Heart left ventricle (tissue), 16 donors: Measurements from ENCODE around the gene ADGRG2. TPM values are rescaled to one million over a fixed set of nuclear protein-coding genes. Genes with fewer than 3 reads are reported as not detected.

ENCODE experiments used
- ATAC-seq, 4 donors: fragments of 200-7000 bp; cut with Tn5 transposase; one replicate each; pipeline ENCODE4 v1.9.1; 2020 to 2022; ENCODE audit warnings: moderate library complexity in 4 of 4, mild to moderate bottlenecking in 3 of 4, moderate number of reproducible peaks in 1 of 4
- DNase-seq, 5 donors: peaks; one replicate each; pipeline ENCODE4 v3.0.0-alpha.2; 2020
- H3K27ac ChIP-seq, 12 donors: fragments of 200-600 bp; sonication (generic) in 4 of 12; one replicate each; pipeline versions ENCODE4 v1.5.0 to v1.8.0; 2016 to 2022; ENCODE audit warnings: mild to moderate bottlenecking in 2 of 12
- H3K27me3 ChIP-seq, 9 donors: fragments of 200-600 bp; sonication (generic) in 2 of 9; one replicate each; pipeline versions ENCODE4 v1.5.1 to v1.8.0; 2016 to 2022; ENCODE audit warnings: mild to moderate bottlenecking in 3 of 9
- H3K36me3 ChIP-seq, 9 donors: fragments of 200-600 bp; sonication (generic) in 2 of 9; one replicate each; pipeline versions ENCODE4 v1.5.0 to v1.8.0; 2018 to 2022; ENCODE audit warnings: mild to moderate bottlenecking in 2 of 9
- H3K4me1 ChIP-seq, 12 donors: fragments of 200-600 bp; sonication (generic) in 4 of 12; one replicate each; pipeline versions ENCODE4 v1.5.0 to v1.8.0; 2016 to 2022; ENCODE audit warnings: mild to moderate bottlenecking in 3 of 12
- H3K4me3 ChIP-seq, 12 donors: fragments of 200-600 bp; sonication (generic) in 4 of 12; one replicate each; pipeline versions ENCODE4 v1.5.0 to v1.8.0; 2017 to 2022; ENCODE audit warnings: mild to moderate bottlenecking in 9 of 12, moderate library complexity in 4 of 12
- H3K9me3 ChIP-seq, 12 donors: fragments of 200-600 bp; sonication (generic) in 4 of 12; one replicate each; pipeline versions ENCODE4 v1.5.0 to v1.8.0; 2016 to 2022; ENCODE audit warnings: mild to moderate bottlenecking in 1 of 12
- POLR2A ChIP-seq, 2 donors: fragments of 450-650 bp; IDR thresholded peaks; one replicate each; pipeline ENCODE4 v1.6.1; 2017; ENCODE audit warnings: antibody characterized with exemption in 2 of 2, mild to moderate bottlenecking in 2 of 2, moderate library complexity in 2 of 2
- WGBS, 4 donors: extraction: QIAGEN DNeasy Blood & Tissue Kit in 2 of 4; methylation state at CpG; one replicate each; pipeline versions ENCODE4 v1.1.5 to v1.1.7; 2013 to 2018; 5-methylcytosine and 5-hydroxymethylcytosine counted together
- intact Hi-C, 10 donors: fragments of 100-400 bp; cut with DNase I; formaldehyde crosslinking; loops; one replicate each; pipeline versions ENCODE4 v1.11.1 to v1.14.2; 2022
- polyA plus RNA-seq, 2 donors: library from polyadenylated mRNA; stranded (reverse); fragments of 200-250 nt; gene quantifications; one replicate each; pipeline ENCODE4 v1.2.3, GENCODE V29; 2013
- total RNA-seq, 9 donors: library from RNA; depleted of rRNA in 2 of 9; stranded (reverse); fragments of >200 nt in 2 of 9; fragmentation: NEBNext Ultra II Directional in 3 of 9; extraction: Animal tissue kit (Norgen Biotek cat#: 25700) in 3 of 9; gene quantifications; one replicate each; pipeline versions ENCODE4 v1.1.0 to v1.2.4, GENCODE V29; 2016 to 2023
- TF ChIP-seq, protein P1 (sequence below), 12 donors: fragments of 200-600 bp; sonication (generic) in 4 of 12; IDR thresholded peaks; one replicate each; pipeline versions ENCODE4 v1.5.0 to v1.8.0; 2018 to 2022; ENCODE audit warnings: antibody characterized with exemption in 12 of 12, mild to moderate bottlenecking in 5 of 12
- donor health status: ischemic (EF 13 %, LVEDD 7.1; RV severe dilation, severe dysfunction).
- donor health status: healthy with polysubstance abuse.
- donor health status: DM: no; HTN: yes; CAD: no.
- donor health status: DM: no; HTN: no; CAD: no.
- donor health status: ischemic (EF 25% LVEDD 6.9; RV normal size, moderate dysfunction).
- donor health status: ischemic (EF 25% LVEDD 5.7; RV mildly dilated, moderate dysfunction).
- donor health status: healthy.
- donor health status: DM: yes; HTN: yes; CAD: no.
- donor health status: ischemic (EF 35%, LVEDD 5.7; RV mildly dilated, moderate dysfunction).
- donor health status: nonischemic (EF 11% LVEDD 7.7; RV severe dilation, severe dysfunction).
- donor health status: DM: yes; HTN: yes; CAD: no.
- donor health status: PGD.
- donor health status: ischemic (EF 29% LVEDD 5.4; RV normal size, mild dysfunction).
- donor health status: nonischemic (EF 23%, LVEDD 6.1; RV moderate dilation, normal function).

Gene ADGRG2
- total and polyA plus RNA-seq, 11 donors, result 0.15 to 1.2 (median 0.24) TPM; not detected in 1

DNA sequence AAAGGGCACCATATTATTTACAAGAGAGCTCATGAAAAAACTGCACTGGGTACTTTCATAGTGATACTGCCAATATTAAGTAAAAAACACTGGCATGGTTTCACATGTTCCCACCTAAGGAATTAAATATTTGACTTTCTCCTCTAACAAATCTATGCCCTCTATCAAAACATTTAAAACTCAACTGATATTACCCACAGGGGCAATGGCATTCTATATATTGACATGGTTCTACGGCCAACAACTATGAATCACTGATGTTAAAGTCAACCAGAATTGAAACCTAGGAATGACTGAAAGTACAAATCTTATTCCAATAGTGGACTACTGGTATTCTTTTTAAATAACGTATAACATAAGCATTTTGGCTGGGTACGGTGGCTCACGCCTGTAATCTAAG lies 166.6 kb downstream of the ADGRG2 start:
- peaks cover 0 to 18% (median 6%) of the 10 kb centered on the region in 9 donors for H3K36me3 ChIP-seq
- H3K4me1 ChIP-seq, result no peaks in the 10 kb centered on the region
- 90 to 95% (median 93%) methylated on average over 4 of the region's 4 CpGs for WGBS, 4 donors
- H3K27me3 ChIP-seq, result peaks cover 0 to 2% (median 0%) of the 10 kb centered on the region in 9 donors
- TF ChIP-seq, protein P1, sequence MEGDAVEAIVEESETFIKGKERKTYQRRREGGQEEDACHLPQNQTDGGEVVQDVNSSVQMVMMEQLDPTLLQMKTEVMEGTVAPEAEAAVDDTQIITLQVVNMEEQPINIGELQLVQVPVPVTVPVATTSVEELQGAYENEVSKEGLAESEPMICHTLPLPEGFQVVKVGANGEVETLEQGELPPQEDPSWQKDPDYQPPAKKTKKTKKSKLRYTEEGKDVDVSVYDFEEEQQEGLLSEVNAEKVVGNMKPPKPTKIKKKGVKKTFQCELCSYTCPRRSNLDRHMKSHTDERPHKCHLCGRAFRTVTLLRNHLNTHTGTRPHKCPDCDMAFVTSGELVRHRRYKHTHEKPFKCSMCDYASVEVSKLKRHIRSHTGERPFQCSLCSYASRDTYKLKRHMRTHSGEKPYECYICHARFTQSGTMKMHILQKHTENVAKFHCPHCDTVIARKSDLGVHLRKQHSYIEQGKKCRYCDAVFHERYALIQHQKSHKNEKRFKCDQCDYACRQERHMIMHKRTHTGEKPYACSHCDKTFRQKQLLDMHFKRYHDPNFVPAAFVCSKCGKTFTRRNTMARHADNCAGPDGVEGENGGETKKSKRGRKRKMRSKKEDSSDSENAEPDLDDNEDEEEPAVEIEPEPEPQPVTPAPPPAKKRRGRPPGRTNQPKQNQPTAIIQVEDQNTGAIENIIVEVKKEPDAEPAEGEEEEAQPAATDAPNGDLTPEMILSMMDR (IDR thresholded peaks at IDR 0.05), result no peak
- no peak for TF ChIP-seq POLR2A (IDR thresholded peaks at IDR 0.05)
- H3K27ac ChIP-seq, result no peak overlapping the region
- DNase-seq (no peak), ATAC-seq (no peak)
- intact Hi-C loops, result no loop called here
- H3K9me3 ChIP-seq, result no peaks in the 10 kb centered on the region
- no peak overlapping the region for H3K4me3 ChIP-seq

DNA sequence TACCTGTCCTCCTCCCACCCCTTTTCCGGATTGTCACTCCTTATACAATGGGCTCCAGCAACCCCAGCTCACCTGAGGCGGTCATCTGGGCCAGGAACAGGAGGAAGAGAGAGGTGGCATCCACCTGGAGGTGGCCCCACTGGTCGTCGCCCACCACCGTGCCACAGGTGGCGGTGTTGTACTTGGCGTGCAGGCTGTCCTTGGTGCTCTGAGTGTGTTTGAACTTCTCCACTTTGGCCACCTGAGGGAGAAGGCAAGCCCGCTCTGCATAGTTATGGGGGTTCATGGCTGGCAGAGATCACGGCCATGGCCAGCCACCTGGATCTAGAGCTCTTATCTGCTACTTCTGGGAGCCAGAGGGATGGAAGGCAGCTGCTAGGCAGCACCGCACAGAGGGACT lies 171.2 kb downstream of the ADGRG2 start:
- no peak overlapping the region for H3K27ac ChIP-seq
- H3K4me1 ChIP-seq, result no peaks in the 10 kb centered on the region
- TF ChIP-seq, protein P1 (IDR thresholded peaks at IDR 0.05), result no peak
- TF ChIP-seq POLR2A (IDR thresholded peaks at IDR 0.05), result no peak
- ATAC-seq, result peak in 1 of 4 donors; percentile 13
- WGBS, 4 donors, result 77 to 98% (median 87%) methylated on average over 8 to 10 of the region's 10 CpGs
- intact Hi-C loops, result no loop called here
- H3K9me3 ChIP-seq, result no peaks in the 10 kb centered on the region
- H3K4me3 ChIP-seq, result no peak overlapping the region
- H3K27me3 ChIP-seq, result peaks cover 0 to 2% (median 0%) of the 10 kb centered on the region in 9 donors
- no peak for DNase-seq
- peaks cover 0 to 42% (median 6%) of the 10 kb centered on the region in 9 donors for H3K36me3 ChIP-seq

DNA sequence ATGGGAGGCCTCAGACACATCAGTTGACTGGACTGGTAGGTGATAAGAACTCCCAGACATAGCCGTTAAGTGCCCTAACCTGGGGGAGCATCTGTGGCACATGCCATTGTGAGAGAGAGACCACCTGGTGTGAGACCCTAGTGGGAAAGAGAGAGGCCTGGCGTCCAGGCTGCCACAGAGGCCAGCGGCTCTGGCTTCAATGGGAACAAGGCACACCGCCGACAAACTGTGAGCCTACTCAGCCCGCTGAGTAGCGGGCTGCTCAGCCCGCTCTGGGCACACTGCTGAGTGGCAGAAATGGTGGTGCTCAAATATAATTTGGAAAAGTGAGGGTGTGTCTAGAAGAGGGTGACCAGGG lies 172.3 kb downstream of the ADGRG2 start:
- H3K27ac ChIP-seq, result no peak overlapping the region
- TF ChIP-seq, protein P1 (IDR thresholded peaks at IDR 0.05), result no peak
- no peak for TF ChIP-seq POLR2A (IDR thresholded peaks at IDR 0.05)
- intact Hi-C loops, result no loop called here
- H3K36me3 ChIP-seq, result peaks cover 0 to 44% (median 6%) of the 10 kb centered on the region in 9 donors
- no peak for DNase-seq
- WGBS, 4 donors, result 91 to 93% (median 92%) methylated on average over 8 of the region's 8 CpGs
- no peak overlapping the region for H3K4me3 ChIP-seq
- no peaks in the 10 kb centered on the region for H3K9me3 ChIP-seq
- H3K4me1 ChIP-seq, result no peaks in the 10 kb centered on the region
- ATAC-seq, result no peak
- H3K27me3 ChIP-seq, result peaks cover 0 to 2% (median 0%) of the 10 kb centered on the region in 9 donors

DNA sequence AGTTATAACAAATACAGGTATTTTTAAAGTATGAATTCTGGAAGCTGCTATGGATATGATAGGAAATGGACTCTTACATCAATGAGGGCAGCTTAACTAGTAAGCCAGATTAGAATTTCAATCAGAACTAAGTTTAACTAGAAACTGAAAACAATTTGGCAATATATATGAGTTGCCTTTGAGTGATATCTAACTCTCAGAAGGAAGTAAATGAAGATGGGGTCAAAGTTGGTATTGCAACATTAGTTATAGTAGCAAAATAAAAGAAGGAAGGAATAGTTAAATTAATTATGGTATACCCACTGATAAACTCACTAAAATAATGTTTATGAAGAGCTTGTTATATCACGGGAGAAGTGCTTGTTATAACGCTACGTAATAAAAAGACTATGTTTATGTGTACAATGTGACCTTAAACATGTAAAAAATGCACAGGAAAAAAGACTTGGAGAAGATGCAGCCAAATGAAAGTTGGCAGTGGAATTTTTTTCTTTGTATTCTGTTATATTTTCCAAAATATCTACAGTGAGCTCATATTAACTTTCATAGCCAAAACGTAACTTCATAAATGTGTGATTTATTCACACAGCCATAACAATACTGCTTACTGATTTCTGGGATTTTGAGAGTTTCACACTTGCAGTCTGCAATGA lies 172.9 kb downstream of the ADGRG2 start:
- Histone ChIP-seq H3K36me3 (peaks cover 0 to 48% (median 6%) of the 10 kb centered on the region in 9 donors), H3K4me1 (no peaks in the 10 kb centered on the region), H3K27ac (no peak overlapping the region), H3K4me3 (no peak overlapping the region), H3K9me3 (no peaks in the 10 kb centered on the region), H3K27me3 (peaks cover 0 to 2% (median 0%) of the 10 kb centered on the region in 9 donors)
- WGBS, 4 donors, result 77 to 86% (median 82%) methylated on average over 4 of the region's 4 CpGs
- TF ChIP-seq, protein P1 (IDR thresholded peaks at IDR 0.05), result no peak
- TF ChIP-seq POLR2A (IDR thresholded peaks at IDR 0.05), result no peak
- intact Hi-C loops, result no loop called here
- DNase-seq, result no peak
- ATAC-seq, result no peak
